ENCODE data around the gene DISC1.

DISC1 gene

DNA sequence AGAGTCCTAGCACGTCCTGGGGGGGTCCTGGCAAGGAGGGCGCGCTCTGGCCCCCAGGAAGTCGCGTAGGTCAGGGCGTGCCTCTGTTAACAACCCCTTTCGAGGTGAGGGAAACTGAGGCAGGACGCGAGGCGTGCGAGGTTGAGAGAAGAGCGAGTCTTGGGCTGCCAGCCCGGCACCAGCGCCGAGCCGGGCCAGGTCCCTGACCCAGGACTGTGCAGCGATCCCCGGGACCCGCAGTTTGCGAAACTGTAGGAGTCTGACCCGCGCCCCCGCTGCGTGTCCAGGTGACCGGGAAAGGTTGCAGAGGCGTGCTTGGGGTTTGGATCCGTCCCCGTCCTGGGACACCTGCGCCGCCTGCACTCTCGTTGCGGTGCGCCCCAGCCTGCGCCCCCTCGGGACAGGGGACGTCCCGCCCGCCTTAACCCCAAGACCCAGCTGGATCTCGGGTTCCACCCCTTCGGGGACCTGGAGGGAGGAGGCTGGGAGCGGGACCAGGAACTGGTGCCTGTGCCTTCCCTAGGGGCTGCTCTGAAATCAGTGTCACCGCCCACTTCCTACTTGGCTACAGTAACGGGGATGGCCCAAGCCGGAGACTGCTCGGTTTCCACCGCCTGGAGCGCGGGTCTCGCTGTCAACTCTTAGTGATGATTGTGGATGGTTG is 493 bp downstream of the DISC1 start:
- H3K4me2 ChIP-seq (ENCODE audit: low read depth, low read length, poor library complexity, severe bottlenecking): peak overlapping the region; percentile 29
- no peaks in the 10 kb centered on the region for H3K36me3 ChIP-seq (ENCODE audit: low read length)
- H3F3A ChIP-seq (ENCODE audit: insufficient read depth): no peaks in the 10 kb centered on the region
- no peak overlapping the region for H2AFZ ChIP-seq (ENCODE audit: low read depth, low read length, severe bottlenecking)
- no peaks in the 10 kb centered on the region for H3K9me2 ChIP-seq (replicated peaks; ENCODE audit: insufficient read depth, low read length)
- TF ChIP-seq, protein P1, sequence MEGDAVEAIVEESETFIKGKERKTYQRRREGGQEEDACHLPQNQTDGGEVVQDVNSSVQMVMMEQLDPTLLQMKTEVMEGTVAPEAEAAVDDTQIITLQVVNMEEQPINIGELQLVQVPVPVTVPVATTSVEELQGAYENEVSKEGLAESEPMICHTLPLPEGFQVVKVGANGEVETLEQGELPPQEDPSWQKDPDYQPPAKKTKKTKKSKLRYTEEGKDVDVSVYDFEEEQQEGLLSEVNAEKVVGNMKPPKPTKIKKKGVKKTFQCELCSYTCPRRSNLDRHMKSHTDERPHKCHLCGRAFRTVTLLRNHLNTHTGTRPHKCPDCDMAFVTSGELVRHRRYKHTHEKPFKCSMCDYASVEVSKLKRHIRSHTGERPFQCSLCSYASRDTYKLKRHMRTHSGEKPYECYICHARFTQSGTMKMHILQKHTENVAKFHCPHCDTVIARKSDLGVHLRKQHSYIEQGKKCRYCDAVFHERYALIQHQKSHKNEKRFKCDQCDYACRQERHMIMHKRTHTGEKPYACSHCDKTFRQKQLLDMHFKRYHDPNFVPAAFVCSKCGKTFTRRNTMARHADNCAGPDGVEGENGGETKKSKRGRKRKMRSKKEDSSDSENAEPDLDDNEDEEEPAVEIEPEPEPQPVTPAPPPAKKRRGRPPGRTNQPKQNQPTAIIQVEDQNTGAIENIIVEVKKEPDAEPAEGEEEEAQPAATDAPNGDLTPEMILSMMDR (IDR thresholded peaks at IDR 0.05; ENCODE audit: insufficient read depth, low read length, poor library complexity, severe bottlenecking): no peak
- TF ChIP-seq EZH2phosphoT487 (conservative IDR thresholded peaks at IDR 0.05; ENCODE audit: low read length): no peak
- H3K9me3 ChIP-seq (ENCODE audit: insufficient read depth, low read length): no peaks in the 10 kb centered on the region
- no peak overlapping the region for H3K9ac ChIP-seq (ENCODE audit: low read length)
- no peaks in the 10 kb centered on the region for H4K20me1 ChIP-seq (ENCODE audit: low read depth, low read length)
- no peak overlapping the region for H3K4me3 ChIP-seq (ENCODE audit: insufficient read depth, low read length, poor library complexity, severe bottlenecking)
- no peaks in the 10 kb centered on the region for H3K27me3 ChIP-seq (ENCODE audit: low read length)
- H3K79me2 ChIP-seq (ENCODE audit: insufficient read depth, low read length): no peaks in the 10 kb centered on the region
- H3K27ac ChIP-seq (ENCODE audit: low read depth, low read length): no peak overlapping the region

DNA sequence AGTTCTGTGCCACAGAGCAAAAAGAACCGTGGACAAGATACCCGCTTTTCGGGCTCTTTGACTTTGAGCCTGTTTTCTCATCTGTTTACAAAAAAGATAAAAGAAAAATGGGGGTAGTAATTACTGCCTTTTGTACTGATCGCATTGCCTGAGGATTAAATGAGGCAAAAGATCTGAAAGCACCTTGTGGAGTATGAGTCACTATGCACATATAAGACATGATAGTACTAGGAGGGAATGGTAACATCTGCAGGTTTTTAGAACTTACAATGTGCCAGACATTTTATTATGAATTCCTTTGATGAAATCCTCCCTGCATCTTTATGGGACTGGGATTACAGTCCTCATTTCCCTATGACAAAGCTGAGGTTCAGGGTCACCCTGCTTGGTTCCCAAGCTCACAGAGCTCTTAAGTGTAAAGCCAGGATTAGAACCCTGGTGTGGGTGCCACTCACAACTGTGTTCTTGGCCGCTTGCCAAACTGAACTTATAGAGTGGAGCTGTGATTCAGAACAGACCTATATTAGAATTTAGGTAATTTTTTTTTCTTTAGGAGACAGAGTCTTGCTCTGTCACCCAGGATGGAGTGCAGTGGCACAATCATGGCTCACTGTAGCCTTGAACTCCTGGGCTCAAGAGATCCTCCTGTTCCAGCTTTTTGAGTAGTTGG is 1.8 kb downstream of the DISC1 start:
- H3K9me2 ChIP-seq (replicated peaks; ENCODE audit: insufficient read depth, low read length): no peaks in the 10 kb centered on the region
- H3F3A ChIP-seq (ENCODE audit: insufficient read depth): no peaks in the 10 kb centered on the region
- H3K27ac ChIP-seq (ENCODE audit: low read depth, low read length): no peak overlapping the region
- H3K4me3 ChIP-seq (ENCODE audit: insufficient read depth, low read length, poor library complexity, severe bottlenecking): no peak overlapping the region
- TF ChIP-seq EZH2phosphoT487 (conservative IDR thresholded peaks at IDR 0.05; ENCODE audit: low read length): no peak
- TF ChIP-seq, protein P1 (IDR thresholded peaks at IDR 0.05; ENCODE audit: insufficient read depth, low read length, poor library complexity, severe bottlenecking): no peak
- H3K79me2 ChIP-seq (ENCODE audit: insufficient read depth, low read length): no peaks in the 10 kb centered on the region
- H3K36me3 ChIP-seq (ENCODE audit: low read length): no peaks in the 10 kb centered on the region
- no peaks in the 10 kb centered on the region for H3K27me3 ChIP-seq (ENCODE audit: low read length)
- H4K20me1 ChIP-seq (ENCODE audit: low read depth, low read length): no peaks in the 10 kb centered on the region
- no peak overlapping the region for H3K9ac ChIP-seq (ENCODE audit: low read length)
- no peak overlapping the region for H3K4me2 ChIP-seq (ENCODE audit: low read depth, low read length, poor library complexity, severe bottlenecking)
- H3K9me3 ChIP-seq (ENCODE audit: insufficient read depth, low read length): no peaks in the 10 kb centered on the region
- no peak overlapping the region for H2AFZ ChIP-seq (ENCODE audit: low read depth, low read length, severe bottlenecking)

DNA sequence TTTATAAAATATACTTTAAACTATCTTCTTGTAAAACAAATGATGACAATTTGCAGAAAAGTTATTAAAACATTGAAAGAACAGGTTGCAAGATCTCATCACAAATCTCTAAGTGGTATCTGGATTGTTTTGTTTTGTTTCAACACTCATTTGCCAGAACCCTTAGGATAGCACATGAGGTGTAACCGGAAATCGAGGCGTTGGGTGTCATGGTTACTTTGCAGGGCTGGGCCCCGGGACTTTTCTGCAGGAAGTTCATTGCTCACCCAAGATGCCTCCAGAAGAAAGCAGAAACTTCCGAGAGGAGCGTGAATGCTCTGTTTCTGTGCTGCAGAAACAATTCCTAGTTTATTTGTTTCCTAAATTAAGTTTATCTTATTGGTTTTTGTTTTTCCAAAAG is 2.5 kb downstream of the DISC1 start:
- Histone ChIP-seq H2AFZ (ENCODE audit: low read depth, low read length, severe bottlenecking) (no peak overlapping the region), H3F3A (ENCODE audit: insufficient read depth) (no peaks in the 10 kb centered on the region), H3K9me3 (ENCODE audit: insufficient read depth, low read length) (no peaks in the 10 kb centered on the region), H3K9me2 (replicated peaks; ENCODE audit: insufficient read depth, low read length) (no peaks in the 10 kb centered on the region), H3K4me2 (ENCODE audit: low read depth, low read length, poor library complexity, severe bottlenecking) (no peak overlapping the region), H3K27me3 (ENCODE audit: low read length) (no peaks in the 10 kb centered on the region), H4K20me1 (ENCODE audit: low read depth, low read length) (no peaks in the 10 kb centered on the region), H3K4me3 (ENCODE audit: insufficient read depth, low read length, poor library complexity, severe bottlenecking) (no peak overlapping the region), H3K79me2 (ENCODE audit: insufficient read depth, low read length) (no peaks in the 10 kb centered on the region), H3K36me3 (ENCODE audit: low read length) (no peaks in the 10 kb centered on the region), H3K9ac (ENCODE audit: low read length) (no peak overlapping the region), H3K27ac (ENCODE audit: low read depth, low read length) (no peak overlapping the region)
- TF ChIP-seq, protein P1 (IDR thresholded peaks at IDR 0.05; ENCODE audit: insufficient read depth, low read length, poor library complexity, severe bottlenecking): no peak
- TF ChIP-seq EZH2phosphoT487 (conservative IDR thresholded peaks at IDR 0.05; ENCODE audit: low read length): no peak
